Activated CD8-positive, alpha-beta T cell treated with anti-CD3 and anti-CD28 coated beads for 36 hours (primary cell): ENCODE results near the gene EXOSC10. TPM values are rescaled to one million over a fixed set of nuclear protein-coding genes. Genes with fewer than 3 reads are reported as not detected.
"Not testable (repeated sequence)": the region's sequence is repeated elsewhere in the genome, so short reads cannot be mapped to it uniquely, and the experiment has no call there.

Experiments used
- ATAC-seq: fragments of 200-7000 bp; cut with Tn5 transposase; one replicate; pipeline ENCODE4 v1.10.0; 2021; ENCODE audit warnings: mild to moderate bottlenecking, moderate library complexity
- CTCF ChIA-PET: fragments of 350-600 bp; sonication (Branson Sonifier 250); formaldehyde crosslinking; loops from one replicate; lab custom pipeline; 2021; ENCODE audit warnings: antibody characterized with exemption; lab: Charles Lee
- POLR2A ChIA-PET: fragments of 350-600 bp; sonication (Branson Sonifier 250); formaldehyde crosslinking; loops from one replicate; lab custom pipeline; 2021; ENCODE audit warnings: antibody characterized with exemption; lab: Charles Lee
- DNase-seq: peaks from one replicate; pipeline ENCODE4 v3.0.0-alpha.2; 2020
- H3K27ac Mint-ChIP-seq: one replicate; pipeline ENCODE4 v1.8.0; 2021; ENCODE audit warnings: mild to moderate bottlenecking, mixed read lengths
- H3K27me3 Mint-ChIP-seq: one replicate; pipeline ENCODE4 v1.8.0; 2021; ENCODE audit warnings: mixed read lengths
- H3K36me3 Mint-ChIP-seq: one replicate; pipeline ENCODE4 v1.8.0; 2021; ENCODE audit warnings: low read depth, mixed read lengths
- H3K4me1 Mint-ChIP-seq: one replicate; pipeline ENCODE4 v1.8.0; 2021; ENCODE audit warnings: low read depth, mixed read lengths
- H3K4me3 Mint-ChIP-seq: one replicate; pipeline ENCODE4 v1.8.0; 2021; ENCODE audit warnings: mild to moderate bottlenecking, moderate library complexity, mixed read lengths
- H3K9me3 Mint-ChIP-seq: one replicate; pipeline ENCODE4 v1.8.0; 2021; ENCODE audit warnings: mixed read lengths
- CTCF ChIP-seq: fragments of 200-600 bp; IDR thresholded peaks from one replicate; pipeline ENCODE4 v1.8.0; 2022; ENCODE audit warnings: antibody characterized with exemption, mild to moderate bottlenecking
- intact Hi-C: fragments of 100-400 bp; cut with micrococcal nuclease; formaldehyde crosslinking; loops from one replicate; pipeline ENCODE4 v1.10.0; 2022
- total RNA-seq, 2 experiments: library from RNA; stranded (reverse); gene quantifications; one replicate each; pipeline ENCODE4 v1.2.3, GENCODE V29; 2021

EXOSC10 gene
- total RNA-seq, 2 experiments from 2014 or later, result 66.6 to 69.8 TPM

DNA sequence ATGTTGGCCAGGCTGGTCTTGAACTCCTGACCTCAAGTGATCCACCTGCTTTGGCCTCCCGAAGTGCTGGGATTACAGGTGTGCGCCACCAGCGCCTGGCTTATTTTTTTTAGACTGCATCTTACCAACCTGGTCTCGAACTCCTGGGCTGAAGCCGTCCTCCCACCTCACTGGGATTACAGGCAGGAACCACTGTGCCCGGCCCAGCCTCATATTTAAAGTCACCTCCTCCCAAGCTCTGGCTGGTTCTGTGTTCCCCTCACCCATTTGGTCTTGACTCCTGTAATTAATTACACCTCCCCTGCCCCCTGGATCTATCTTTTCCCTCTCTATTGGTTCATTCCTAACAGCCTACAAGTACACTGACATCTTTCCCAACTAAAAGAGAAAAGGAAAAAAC is 1.7 kb upstream of the EXOSC10 start:
- no peak overlapping the region for H3K4me3 Mint-ChIP-seq
- H3K27me3 Mint-ChIP-seq, result no peaks in the 10 kb centered on the region
- H3K9me3 Mint-ChIP-seq, result no peaks in the 10 kb centered on the region
- TF ChIP-seq CTCF, result no peak
- ChIA-PET POLR2A (interaction anchor here (0.8 kb wide), 1 partner anchor 26 kb away, joined by 4 read pairs; no protein-coding TSS in a partner anchor), CTCF (interaction anchor here (1.4 kb wide), 1 partner anchor 63 kb away, joined by 8 read pairs; no protein-coding TSS in a partner anchor)
- peaks cover 15% of the 10 kb centered on the region for H3K36me3 Mint-ChIP-seq
- intact Hi-C loops, result no loop called here
- peaks cover 9% of the 10 kb centered on the region for H3K4me1 Mint-ChIP-seq
- ATAC-seq, result no peak
- no peak overlapping the region for H3K27ac Mint-ChIP-seq
- no peak for DNase-seq

DNA sequence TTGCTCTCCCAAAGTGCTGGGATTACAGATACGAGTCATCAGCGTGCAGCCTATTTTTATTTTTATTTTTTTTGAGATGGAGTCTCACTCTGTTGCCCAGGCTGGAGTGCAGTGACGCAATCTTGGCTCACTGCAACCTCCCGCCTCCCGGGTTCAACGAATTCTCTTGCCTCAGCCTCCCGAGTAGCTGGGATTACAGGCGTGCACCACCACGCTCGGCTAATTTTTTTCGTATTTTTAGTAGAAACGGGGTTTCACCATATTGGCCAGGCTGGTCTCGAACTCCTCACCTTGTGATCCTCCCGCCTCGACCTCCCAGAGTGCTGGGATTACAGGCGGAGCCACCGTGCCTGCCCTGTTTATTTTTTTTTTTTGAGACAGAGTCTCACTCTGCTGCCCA is 1.1 kb upstream of the EXOSC10 start:
- POLR2A ChIA-PET, result interaction anchor here (0.8 to 1.9 kb wide), 3 partner anchors 26 to 88 kb away, joined by 4 to 12 read pairs (median 5); partner anchors contain the start of genes SRM and TARDBP
- DNase-seq, intact Hi-C loops, H3K9me3 Mint-ChIP-seq, ATAC-seq, H3K4me1 Mint-ChIP-seq, H3K27me3 Mint-ChIP-seq, CTCF ChIA-PET, H3K4me3 Mint-ChIP-seq: not testable (repeated sequence)
- H3K27ac Mint-ChIP-seq, result peak overlapping the region; percentile 34
- peaks cover 14% of the 10 kb centered on the region for H3K36me3 Mint-ChIP-seq

DNA sequence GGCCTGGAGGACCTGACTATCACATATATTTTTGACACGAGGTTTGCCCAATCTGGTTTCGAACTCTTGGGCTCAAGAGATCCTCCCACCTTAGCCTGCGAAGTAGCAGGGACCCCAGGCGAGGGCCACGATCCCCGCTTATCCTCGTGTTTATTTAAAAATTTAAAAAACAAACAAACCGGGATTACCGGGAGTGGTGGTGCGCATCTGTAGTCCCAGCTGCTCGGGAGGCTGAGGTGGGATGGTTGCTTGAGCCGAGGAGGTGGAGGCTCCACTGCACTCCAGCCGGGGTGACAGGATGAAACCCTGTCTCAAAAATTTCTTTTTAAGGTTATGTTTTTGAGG is 452 bp upstream of the EXOSC10 start:
- intact Hi-C loops, result no loop called here
- peak; percentile 6 for DNase-seq
- ATAC-seq, result no peak
- H3K4me3 Mint-ChIP-seq, result peak overlapping the region; percentile 91
- H3K27me3 Mint-ChIP-seq, result no peaks in the 10 kb centered on the region
- POLR2A ChIA-PET, result interaction anchor here (0.6 to 2.1 kb wide), 12 partner anchors 9 to 808 kb away, joined by 3 to 12 read pairs (median 5); partner anchors contain the start of genes SRM and TARDBP
- H3K4me1 Mint-ChIP-seq, result peaks cover 11% of the 10 kb centered on the region
- H3K36me3 Mint-ChIP-seq, result peaks cover 14% of the 10 kb centered on the region
- peak overlapping the region; percentile 95 for H3K27ac Mint-ChIP-seq
- CTCF ChIA-PET, result interaction anchor here (1.0 to 6.8 kb wide), 6 partner anchors 8 to 550 kb away, joined by 3 to 74 read pairs (median 6); no protein-coding TSS in a partner anchor
- no peak for TF ChIP-seq CTCF
- H3K9me3 Mint-ChIP-seq, result no peaks in the 10 kb centered on the region

GRCh38 chr1:11098931-11099309 is 749 bp downstream of the EXOSC10 start:
- no peaks in the 10 kb centered on the region for H3K27me3 Mint-ChIP-seq
- peak overlapping the region; percentile 95 for H3K27ac Mint-ChIP-seq
- no peaks in the 10 kb centered on the region for H3K9me3 Mint-ChIP-seq
- H3K36me3 Mint-ChIP-seq, result peaks cover 14% of the 10 kb centered on the region
- peaks cover 11% of the 10 kb centered on the region for H3K4me1 Mint-ChIP-seq
- intact Hi-C loops, result no loop called here
- no peak for TF ChIP-seq CTCF
- DNase-seq, result no peak
- H3K4me3 Mint-ChIP-seq, result peak overlapping the region; percentile 91
- ChIA-PET POLR2A (interaction anchor here (0.7 to 2.5 kb wide), 13 partner anchors 8 to 809 kb away, joined by 3 to 13 read pairs (median 5); partner anchors contain the start of gene TARDBP), CTCF (interaction anchor here (1.1 to 6.8 kb wide), 7 partner anchors 9 to 551 kb away, joined by 3 to 74 read pairs (median 6); no protein-coding TSS in a partner anchor)
- ATAC-seq, result no peak

GRCh38 chr1:11083784-11084183 is 15.9 kb downstream of the EXOSC10 start:
- H3K36me3 Mint-ChIP-seq, result peaks cover 46% of the 10 kb centered on the region
- H3K4me3 Mint-ChIP-seq, CTCF ChIA-PET, ATAC-seq, DNase-seq, H3K9me3 Mint-ChIP-seq, H3K27me3 Mint-ChIP-seq, H3K27ac Mint-ChIP-seq, H3K4me1 Mint-ChIP-seq, intact Hi-C loops, POLR2A ChIA-PET: not testable (repeated sequence)

GRCh38 chr1:11080931-11081330 is 18.7 kb downstream of the EXOSC10 start:
- no peak for DNase-seq
- Mint-ChIP-seq H3K27ac (no peak overlapping the region), H3K4me3 (no peak overlapping the region), H3K4me1 (no peaks in the 10 kb centered on the region), H3K9me3 (no peaks in the 10 kb centered on the region), H3K36me3 (peaks cover 44% of the 10 kb centered on the region), H3K27me3 (no peaks in the 10 kb centered on the region)
- ATAC-seq, result no peak
- CTCF ChIA-PET, result interaction anchor here (2.9 kb wide), 1 partner anchor 43 kb away, joined by 20 read pairs; no protein-coding TSS in a partner anchor
- TF ChIP-seq CTCF, result no peak
- intact Hi-C loops, result no loop called here
- POLR2A ChIA-PET, result interaction anchor here (1.0 to 1.1 kb wide), 3 partner anchors 10 to 20 kb away, joined by 3 to 6 read pairs (median 3); no protein-coding TSS in a partner anchor
